HS-5 (cell line): ENCODE measurements around the gene FNDC11.

Source experiments
- DNase-seq: peaks from one replicate; pipeline ENCODE4 v3.0.0-alpha.2; 2012; ENCODE audit warnings: low read depth

The FNDC11 gene

GRCh38 chr20:63525185-63525584 is 28.8 kb upstream of the FNDC11 start:
- DNase-seq = no peak

GRCh38 chr20:63525971-63526370 is 28.0 kb upstream of the FNDC11 start:
- DNase-seq = no peak

GRCh38 chr20:63527184-63527583 is 26.8 kb upstream of the FNDC11 start:
- DNase-seq = no peak

GRCh38 chr20:63529180-63529860 is 24.6 kb upstream of the FNDC11 start:
- no peak for DNase-seq

- no peak for DNase-seq
These were observed 23.8 kb upstream of the FNDC11 start for GRCh38 chr20:63529861-63530787.

GRCh38 chr20:63530788-63531160 is 23.2 kb upstream of the FNDC11 start:
- DNase-seq = no peak

- no peak for DNase-seq
These were observed 22.1 kb upstream of the FNDC11 start for GRCh38 chr20:63531686-63532448.

- no peak for DNase-seq
These were observed 21.4 kb upstream of the FNDC11 start for GRCh38 chr20:63532449-63532971.

- no peak for DNase-seq
These were observed 20.6 kb upstream of the FNDC11 start for GRCh38 chr20:63533388-63533787.

- no peak for DNase-seq
These were observed 20.0 kb upstream of the FNDC11 start for GRCh38 chr20:63533871-63534393.

- DNase-seq = no peak
These were observed 19.5 kb upstream of the FNDC11 start for GRCh38 chr20:63534427-63534830.

- no peak for DNase-seq
These were observed 18.9 kb upstream of the FNDC11 start for GRCh38 chr20:63534831-63535651.

GRCh38 chr20:63536241-63536977 is 17.6 kb upstream of the FNDC11 start:
- DNase-seq = no peak

- DNase-seq = no peak
These were observed 16.9 kb upstream of the FNDC11 start, which contains the start of gene PTK6 for GRCh38 chr20:63536997-63537524. TSS of gene PTK6 (minus strand) at chr20:63537376. CDS start at chr20:63537314, 62 bp downstream.

- DNase-seq = peak; percentile 82
These were observed 16.3 kb upstream of the FNDC11 start for GRCh38 chr20:63537525-63538203.

- no peak for DNase-seq
These were observed 15.5 kb upstream of the FNDC11 start for GRCh38 chr20:63538204-63539091.

- no peak for DNase-seq
These were observed 14.9 kb upstream of the FNDC11 start for GRCh38 chr20:63539092-63539430.
